ENCODE results near the gene ATP2C1. TPM values are rescaled to one million over a fixed set of nuclear protein-coding genes. Genes with fewer than 3 reads are reported as not detected.

The ATP2C1 gene
- total and polyA plus RNA-seq, 2 of the 4 experiments (the other 2 are of a cell fraction): 41.4 to 50.2 TPM

- no peak overlapping the region for H3K4me3 ChIP-seq (ENCODE audit: insufficient read depth, low read depth, low read length)
- no peak overlapping the region for H4K91ac ChIP-seq (ENCODE audit: insufficient read depth, low read depth, low read length)
- BruUV-seq (replicated peaks): no TSS peak
- no peak overlapping the region for H3K18ac ChIP-seq (ENCODE audit: low read depth, low read length)
- no peak overlapping the region for H3K4ac ChIP-seq (ENCODE audit: low read depth, low read length)
- H3K23ac ChIP-seq (ENCODE audit: low read depth, low read length): no peak overlapping the region
- H3K27me3 ChIP-seq (ENCODE audit: control insufficient read depth, insufficient read depth, low read length): peaks cover 3% of the 10 kb centered on the region
- H3K79me1 ChIP-seq (ENCODE audit: low read depth in 1 of 2, low read length in 2 of 2): no peaks in the 10 kb centered on the region
- POLR2A ChIA-PET (ENCODE audit: unreplicated experiment): no interaction called here
- no peak overlapping the region for H4K8ac ChIP-seq (ENCODE audit: low read depth in 2 of 2, low read length in 2 of 2)
- no peak overlapping the region for H3K9ac ChIP-seq (ENCODE audit: low read depth, low read length)
- no peak overlapping the region for H2BK5ac ChIP-seq (ENCODE audit: low read depth, low read length, poor library complexity, severe bottlenecking)
- in situ Hi-C loops (cut with MboI; ENCODE audit: low sequenced_read_pairs) (no loop called here), dilution Hi-C loops (cut with HindIII; ENCODE audit: low sequenced_read_pairs, unreplicated experiment) (no loop called here), intact Hi-C loops (cut with micrococcal nuclease) (no loop called here)
- TF ChIP-seq MXI1 (IDR thresholded peaks at IDR 0.05; ENCODE audit: borderline replicate concordance, low read depth, low read length): no peak
- no peak for TF ChIP-seq NFE2L2 (IDR thresholded peaks at IDR 0.05; ENCODE audit: low read depth, low read length)
- TF ChIP-seq, protein P1, sequence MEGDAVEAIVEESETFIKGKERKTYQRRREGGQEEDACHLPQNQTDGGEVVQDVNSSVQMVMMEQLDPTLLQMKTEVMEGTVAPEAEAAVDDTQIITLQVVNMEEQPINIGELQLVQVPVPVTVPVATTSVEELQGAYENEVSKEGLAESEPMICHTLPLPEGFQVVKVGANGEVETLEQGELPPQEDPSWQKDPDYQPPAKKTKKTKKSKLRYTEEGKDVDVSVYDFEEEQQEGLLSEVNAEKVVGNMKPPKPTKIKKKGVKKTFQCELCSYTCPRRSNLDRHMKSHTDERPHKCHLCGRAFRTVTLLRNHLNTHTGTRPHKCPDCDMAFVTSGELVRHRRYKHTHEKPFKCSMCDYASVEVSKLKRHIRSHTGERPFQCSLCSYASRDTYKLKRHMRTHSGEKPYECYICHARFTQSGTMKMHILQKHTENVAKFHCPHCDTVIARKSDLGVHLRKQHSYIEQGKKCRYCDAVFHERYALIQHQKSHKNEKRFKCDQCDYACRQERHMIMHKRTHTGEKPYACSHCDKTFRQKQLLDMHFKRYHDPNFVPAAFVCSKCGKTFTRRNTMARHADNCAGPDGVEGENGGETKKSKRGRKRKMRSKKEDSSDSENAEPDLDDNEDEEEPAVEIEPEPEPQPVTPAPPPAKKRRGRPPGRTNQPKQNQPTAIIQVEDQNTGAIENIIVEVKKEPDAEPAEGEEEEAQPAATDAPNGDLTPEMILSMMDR (conservative IDR thresholded peaks at IDR 0.05; ENCODE audit: low read depth, low read length): no peak
- no peak for TF ChIP-seq FOS (IDR thresholded peaks at IDR 0.05; ENCODE audit: low read depth, low read length)
- no peak for TF ChIP-seq MAFK (IDR thresholded peaks at IDR 0.05; ENCODE audit: low read depth, low read length)
- TF ChIP-seq RFX5 (IDR thresholded peaks at IDR 0.05; ENCODE audit: low read depth, low read length): no peak
- TF ChIP-seq POLR2A (IDR thresholded peaks at IDR 0.05; ENCODE audit: low read depth, low read length): no peak
- TF ChIP-seq CHD1 (IDR thresholded peaks at IDR 0.05; ENCODE audit: low read depth, low read length): no peak
- TF ChIP-seq RAD21 (IDR thresholded peaks at IDR 0.05; ENCODE audit: low read length): no peak
- TF ChIP-seq USF2 (IDR thresholded peaks at IDR 0.05; ENCODE audit: low read depth, low read length): no peak
- H2AFZ ChIP-seq (replicated peaks; ENCODE audit: low read length, poor library complexity): no peak overlapping the region
- H3K9me3 ChIP-seq (ENCODE audit: control insufficient read depth, insufficient read depth, low read length): no peaks in the 10 kb centered on the region
- H2AK5ac ChIP-seq (ENCODE audit: low read depth, low read length): no peak overlapping the region
- no peak for DNase-seq
- H3K4me2 ChIP-seq (ENCODE audit: low read depth, low read length): no peak overlapping the region
- no peak overlapping the region for H3K56ac ChIP-seq (ENCODE audit: extremely low read depth, insufficient read depth, low read length)
- H3K14ac ChIP-seq (replicated peaks; ENCODE audit: low read depth, low read length): no peak overlapping the region
- H3K27ac ChIP-seq (ENCODE audit: insufficient read depth, low read length): no peak overlapping the region
- no peak for ATAC-seq (ENCODE audit: low read depth)
- no peak overlapping the region for H2BK20ac ChIP-seq (ENCODE audit: low read depth, low read length)
- no peak overlapping the region for H4K5ac ChIP-seq (ENCODE audit: low read depth, low read length)
- no peak overlapping the region for H2BK120ac ChIP-seq (ENCODE audit: low read depth, low read length)
- H3K9me1 ChIP-seq (ENCODE audit: insufficient read depth, low read length): no peaks in the 10 kb centered on the region
- no peaks in the 10 kb centered on the region for H3K4me1 ChIP-seq (ENCODE audit: control insufficient read depth, insufficient read depth, low read length)
- H3K36me3 ChIP-seq (ENCODE audit: control insufficient read depth, insufficient read depth, low read length): no peaks in the 10 kb centered on the region
- CTCF ChIA-PET: no interaction called here
- no peaks in the 10 kb centered on the region for H4K20me1 ChIP-seq (ENCODE audit: insufficient read depth, low read length)
- H2BK15ac ChIP-seq (ENCODE audit: low read depth, low read length): no peak overlapping the region
- no peak overlapping the region for H2AK9ac ChIP-seq (replicated peaks; ENCODE audit: low read depth, low read length, poor library complexity)
Observed at GRCh38 chr3:130851277-130851676, 42.6 kb upstream of the ATP2C1 start.

All from IMR-90 (cell line).